Skeletal muscle cell (primary cell): Measurements from ENCODE around the gene LRP1.

Experiments
- DNase-seq: peaks from one replicate; pipeline ENCODE4 v3.0.0-alpha.2; 2010; ENCODE audit warnings: low read depth
- H3K4me3 ChIP-seq: 2 replicates; pipeline ENCODE4 v1.5.1; 2011; ENCODE audit warnings: low read depth, mild to moderate bottlenecking, control low read depth, low read length, moderate library complexity

LRP1 gene

GRCh38 chr12:57182918-57183575 lies 54.8 kb downstream of the LRP1 start:
- DNase-seq = no peak
- H3K4me3 ChIP-seq = no peak overlapping the region

- no peak for DNase-seq
- H3K4me3 ChIP-seq = no peak overlapping the region
Measured at GRCh38 chr12:57183939-57184725, 55.8 kb downstream of the LRP1 start.

- no peak overlapping the region for H3K4me3 ChIP-seq
- DNase-seq = no peak
Measured at GRCh38 chr12:57185403-57185802, 57.1 kb downstream of the LRP1 start.

- H3K4me3 ChIP-seq = no peak overlapping the region
- DNase-seq = no peak
Measured at GRCh38 chr12:57185906-57186508, 57.7 kb downstream of the LRP1 start.

- no peak for DNase-seq
- no peak overlapping the region for H3K4me3 ChIP-seq
Measured at GRCh38 chr12:57187222-57188089, 59.2 kb downstream of the LRP1 start.

- no peak overlapping the region for H3K4me3 ChIP-seq
- DNase-seq = no peak
Measured at GRCh38 chr12:57188090-57188425, 59.8 kb downstream of the LRP1 start.

GRCh38 chr12:57190037-57190436 lies 61.8 kb downstream of the LRP1 start:
- no peak overlapping the region for H3K4me3 ChIP-seq
- DNase-seq = no peak

- no peak for DNase-seq
- H3K4me3 ChIP-seq = no peak overlapping the region
Measured at GRCh38 chr12:57190821-57191220, 62.5 kb downstream of the LRP1 start.

GRCh38 chr12:57191410-57191809 lies 63.1 kb downstream of the LRP1 start:
- DNase-seq = no peak
- no peak overlapping the region for H3K4me3 ChIP-seq

GRCh38 chr12:57192920-57193319 lies 64.6 kb downstream of the LRP1 start:
- no peak for DNase-seq
- H3K4me3 ChIP-seq = no peak overlapping the region

- DNase-seq = no peak
Measured at GRCh38 chr12:57193706-57194245, 65.5 kb downstream of the LRP1 start.

GRCh38 chr12:57194253-57194652 lies 66.0 kb downstream of the LRP1 start:
- DNase-seq = no peak
- no peak overlapping the region for H3K4me3 ChIP-seq

More at GRCh38 chr12:57193706-57194245, 65.5 kb downstream of the LRP1 start:
- H3K4me3 ChIP-seq = no peak overlapping the region

- H3K4me3 ChIP-seq = no peak overlapping the region
- DNase-seq = no peak
Measured at GRCh38 chr12:57195186-57195585, 66.9 kb downstream of the LRP1 start.

- H3K4me3 ChIP-seq = no peak overlapping the region
- DNase-seq = no peak
Measured at GRCh38 chr12:57195611-57196371, 67.5 kb downstream of the LRP1 start.

GRCh38 chr12:57196439-57196838 lies 68.2 kb downstream of the LRP1 start:
- no peak overlapping the region for H3K4me3 ChIP-seq

GRCh38 chr12:57196956-57197355 lies 68.7 kb downstream of the LRP1 start:
- H3K4me3 ChIP-seq = no peak overlapping the region
- no peak for DNase-seq

More at GRCh38 chr12:57196439-57196838, 68.2 kb downstream of the LRP1 start:
- no peak for DNase-seq

- no peak overlapping the region for H3K4me3 ChIP-seq
- no peak for DNase-seq
Measured at GRCh38 chr12:57198329-57198728, 70.0 kb downstream of the LRP1 start.

- H3K4me3 ChIP-seq = no peak overlapping the region
- no peak for DNase-seq
Measured at GRCh38 chr12:57199191-57199590, 70.9 kb downstream of the LRP1 start.

- H3K4me3 ChIP-seq = no peak overlapping the region
- DNase-seq = no peak
Measured at GRCh38 chr12:57200497-57200896, 72.2 kb downstream of the LRP1 start.
